ENCODE measurements around the gene SVEP1. TPM values are rescaled to one million over a fixed set of nuclear protein-coding genes. Genes with fewer than 3 reads are reported as not detected.

Gene SVEP1
- total RNA-seq, 4 donors from 2014 or later, result 53.8 to 97.8 (median 78.8) TPM

DNA sequence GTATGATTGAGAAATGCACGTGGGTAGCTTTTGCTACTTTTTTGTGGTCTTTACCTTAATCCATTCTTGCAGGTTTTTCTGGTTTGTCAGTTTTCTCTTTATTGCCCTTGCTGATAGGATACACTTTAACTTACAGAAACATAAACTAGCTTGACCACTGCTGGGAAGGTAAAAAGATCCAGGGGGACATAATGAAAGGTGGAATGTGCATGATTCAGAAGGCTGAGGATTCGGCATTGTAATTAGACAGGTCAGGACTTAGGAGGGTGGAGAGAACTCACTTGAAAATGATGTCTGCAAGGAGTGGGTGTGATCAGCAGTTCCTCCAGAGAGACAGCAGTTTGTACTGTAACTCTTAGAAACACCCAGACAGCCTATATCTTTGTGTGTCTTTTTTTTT is 222.0 kb downstream of the SVEP1 start:
- TF ChIP-seq POLR2A (IDR thresholded peaks at IDR 0.05) (no peak), EP300 (IDR thresholded peaks at IDR 0.05) (no peak)
- TF ChIP-seq, protein P1, sequence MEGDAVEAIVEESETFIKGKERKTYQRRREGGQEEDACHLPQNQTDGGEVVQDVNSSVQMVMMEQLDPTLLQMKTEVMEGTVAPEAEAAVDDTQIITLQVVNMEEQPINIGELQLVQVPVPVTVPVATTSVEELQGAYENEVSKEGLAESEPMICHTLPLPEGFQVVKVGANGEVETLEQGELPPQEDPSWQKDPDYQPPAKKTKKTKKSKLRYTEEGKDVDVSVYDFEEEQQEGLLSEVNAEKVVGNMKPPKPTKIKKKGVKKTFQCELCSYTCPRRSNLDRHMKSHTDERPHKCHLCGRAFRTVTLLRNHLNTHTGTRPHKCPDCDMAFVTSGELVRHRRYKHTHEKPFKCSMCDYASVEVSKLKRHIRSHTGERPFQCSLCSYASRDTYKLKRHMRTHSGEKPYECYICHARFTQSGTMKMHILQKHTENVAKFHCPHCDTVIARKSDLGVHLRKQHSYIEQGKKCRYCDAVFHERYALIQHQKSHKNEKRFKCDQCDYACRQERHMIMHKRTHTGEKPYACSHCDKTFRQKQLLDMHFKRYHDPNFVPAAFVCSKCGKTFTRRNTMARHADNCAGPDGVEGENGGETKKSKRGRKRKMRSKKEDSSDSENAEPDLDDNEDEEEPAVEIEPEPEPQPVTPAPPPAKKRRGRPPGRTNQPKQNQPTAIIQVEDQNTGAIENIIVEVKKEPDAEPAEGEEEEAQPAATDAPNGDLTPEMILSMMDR (IDR thresholded peaks at IDR 0.05), result no peak
- Histone ChIP-seq H3K27ac (no peak overlapping the region), H3K4me3 (no peak overlapping the region), H3K27me3 (no peaks in the 10 kb centered on the region), H3K4me1 (no peaks in the 10 kb centered on the region), H3K36me3 (no peaks in the 10 kb centered on the region), H3K9me3 (peaks cover 0 to 11% (median 0%) of the 10 kb centered on the region in 4 donors)
- 67 to 68% methylated on average over 2 of the region's 2 CpGs for WGBS, 2 donors
- no peak for DNase-seq (ENCODE audit: low spot score in 2 of 2)

- TF ChIP-seq, protein P1 (IDR thresholded peaks at IDR 0.05), result no peak
- no peak for TF ChIP-seq POLR2A (IDR thresholded peaks at IDR 0.05)
- TF ChIP-seq EP300 (IDR thresholded peaks at IDR 0.05), result no peak
- 83 to 89% methylated on average over 4 of the region's 4 CpGs for WGBS, 2 donors
Observed at GRCh38 chr9:110356639-110357395, 222.7 kb downstream of the SVEP1 start.

GRCh38 chr9:110355911-110356310 is 223.6 kb downstream of the SVEP1 start:
- TF ChIP-seq POLR2A (IDR thresholded peaks at IDR 0.05), result no peak
- TF ChIP-seq, protein P1 (IDR thresholded peaks at IDR 0.05), result no peak
- no peak for TF ChIP-seq EP300 (IDR thresholded peaks at IDR 0.05)
- WGBS, 2 donors, result 68 to 82% methylated on average over 2 of the region's 2 CpGs
- no peak for DNase-seq (ENCODE audit: low spot score in 2 of 2)
- no peaks in the 10 kb centered on the region for H3K36me3 ChIP-seq
- no peaks in the 10 kb centered on the region for H3K27me3 ChIP-seq
- H3K4me1 ChIP-seq, result no peaks in the 10 kb centered on the region
- no peak overlapping the region for H3K27ac ChIP-seq
- no peak overlapping the region for H3K4me3 ChIP-seq
- H3K9me3 ChIP-seq, result peaks cover 0 to 10% (median 0%) of the 10 kb centered on the region in 4 donors

More at GRCh38 chr9:110356639-110357395, 222.7 kb downstream of the SVEP1 start:
- H3K9me3 ChIP-seq, result peaks cover 0 to 11% (median 0%) of the 10 kb centered on the region in 4 donors
- no peaks in the 10 kb centered on the region for H3K4me1 ChIP-seq
- no peak overlapping the region for H3K4me3 ChIP-seq
- no peaks in the 10 kb centered on the region for H3K36me3 ChIP-seq
- no peaks in the 10 kb centered on the region for H3K27me3 ChIP-seq
- DNase-seq (ENCODE audit: low spot score in 2 of 2), result no peak
- no peak overlapping the region for H3K27ac ChIP-seq

DNA sequence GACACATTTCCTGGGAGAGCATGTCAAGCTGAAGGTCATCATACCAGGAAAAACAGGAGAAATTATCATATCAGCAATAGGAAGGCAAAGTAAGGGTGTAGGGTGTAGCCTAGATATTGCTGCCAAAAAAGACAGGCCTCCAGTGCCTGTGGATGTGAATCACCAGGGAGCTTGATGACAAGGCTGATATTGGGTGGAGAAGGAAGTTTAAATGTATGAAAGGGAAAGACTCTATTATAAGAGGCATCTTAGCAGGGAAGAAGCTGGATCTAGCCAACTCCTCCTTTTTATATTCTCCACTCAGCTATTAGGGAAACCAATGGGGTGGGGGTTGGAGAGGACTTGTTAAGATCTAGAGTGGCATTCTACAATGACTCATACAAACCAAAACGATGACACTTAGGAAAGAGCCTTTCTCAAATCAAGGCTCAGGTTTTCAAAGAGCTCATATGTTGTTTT is 228.5 kb downstream of the SVEP1 start:
- TF ChIP-seq POLR2A (IDR thresholded peaks at IDR 0.05) (no peak), EP300 (IDR thresholded peaks at IDR 0.05) (no peak)
- TF ChIP-seq, protein P1 (IDR thresholded peaks at IDR 0.05), result no peak
- Histone ChIP-seq H3K27me3 (no peaks in the 10 kb centered on the region), H3K27ac (no peak overlapping the region), H3K36me3 (no peaks in the 10 kb centered on the region), H3K4me3 (no peak overlapping the region), H3K9me3 (no peaks in the 10 kb centered on the region), H3K4me1 (peaks cover 0 to 2% (median 0%) of the 10 kb centered on the region in 4 donors)
- 44 to 47% methylated on average over 1 of the region's 1 CpG for WGBS, 2 donors
- no peak for DNase-seq (ENCODE audit: low spot score in 2 of 2)

DNA sequence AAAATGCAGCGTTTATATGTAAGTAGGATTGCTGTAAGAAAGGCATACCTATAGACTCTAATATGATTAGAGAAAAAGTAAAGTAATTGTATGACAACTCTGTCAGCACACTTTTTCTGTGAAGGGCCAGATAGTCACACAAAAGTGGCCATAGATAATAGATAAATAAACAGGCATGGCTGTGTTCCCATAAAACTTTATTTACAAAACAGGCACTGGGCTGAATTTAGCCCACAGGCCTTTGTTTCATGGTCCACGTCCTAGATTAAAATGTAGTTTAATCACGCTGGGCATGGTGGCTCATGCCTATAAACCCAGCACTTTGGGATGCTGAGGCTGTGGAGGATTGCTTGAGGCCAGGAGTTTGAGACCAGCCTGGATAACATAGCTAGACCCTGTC is 233.2 kb downstream of the SVEP1 start:
- Histone ChIP-seq H3K9me3 (no peaks in the 10 kb centered on the region), H3K4me1 (peaks cover 0 to 2% (median 0%) of the 10 kb centered on the region in 4 donors), H3K27me3 (no peaks in the 10 kb centered on the region), H3K4me3 (no peak overlapping the region), H3K27ac (no peak overlapping the region), H3K36me3 (no peaks in the 10 kb centered on the region)
- DNase-seq (ENCODE audit: low spot score in 2 of 2), result no peak
- TF ChIP-seq EP300 (IDR thresholded peaks at IDR 0.05), result no peak
- TF ChIP-seq POLR2A (IDR thresholded peaks at IDR 0.05), result no peak
- 42 to 60% methylated on average over 3 of the region's 3 CpGs for whole genome bisulfite sequencing, 2 donors
